Hematopoietic multipotent progenitor cell treated with erythropoietin and hydrocortisone succinate and interleukin-3 and kit ligand, for 4 days (in vitro differentiated cells): ENCODE data around the gene SLC5A9.

ENCODE experiments used
- DNase-seq: peaks from one replicate; pipeline ENCODE4 v3.0.0-alpha.2; 2015

Gene SLC5A9

GRCh38 chr1:48214820-48215219 is 7.7 kb upstream of the SLC5A9 start:
- no peak for DNase-seq

- DNase-seq: no peak
These were observed 7.3 kb upstream of the SLC5A9 start for GRCh38 chr1:48215222-48215621.

GRCh38 chr1:48215889-48216288 is 6.6 kb upstream of the SLC5A9 start:
- DNase-seq: no peak

- no peak for DNase-seq
These were observed 6.2 kb upstream of the SLC5A9 start for GRCh38 chr1:48216313-48216712.

DNA sequence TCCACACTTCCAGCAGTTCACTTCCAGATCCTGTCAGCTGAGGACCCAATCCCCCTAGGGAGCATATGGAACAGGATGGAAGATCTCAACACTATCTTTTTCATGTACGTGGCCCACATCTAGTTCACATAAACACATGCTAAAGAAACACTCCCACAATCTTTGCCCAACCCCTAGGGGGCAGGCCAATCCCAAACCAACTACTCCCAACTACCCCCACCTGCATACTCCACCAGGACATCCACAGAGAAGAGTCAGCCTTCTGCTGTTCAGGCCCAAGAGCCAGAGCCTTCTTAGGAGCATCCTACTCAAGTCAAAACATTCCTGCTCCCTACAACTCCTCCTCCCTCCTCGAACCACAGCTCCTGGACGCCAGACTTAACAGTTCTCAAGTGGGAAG is 5.6 kb upstream of the SLC5A9 start:
- no peak for DNase-seq

DNA sequence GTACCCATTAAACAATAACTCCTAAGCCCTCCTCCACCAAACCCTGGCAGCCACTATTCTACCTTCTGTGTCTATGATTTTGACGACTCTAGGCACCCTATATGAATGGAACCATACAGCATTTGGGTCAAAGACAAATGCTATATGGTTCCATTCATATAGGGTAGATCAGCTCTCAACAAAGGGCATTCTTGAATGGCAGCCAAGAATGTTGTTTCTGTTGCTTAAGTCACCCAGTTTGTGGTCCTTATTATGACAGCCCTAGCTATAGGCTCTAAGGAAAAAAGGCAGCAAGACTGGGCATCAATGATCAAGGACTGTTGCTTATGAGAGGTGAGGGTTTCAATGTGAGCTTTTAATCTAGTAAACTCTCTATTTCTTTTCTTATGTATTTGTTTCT is 4.7 kb upstream of the SLC5A9 start:
- DNase-seq: no peak

DNA sequence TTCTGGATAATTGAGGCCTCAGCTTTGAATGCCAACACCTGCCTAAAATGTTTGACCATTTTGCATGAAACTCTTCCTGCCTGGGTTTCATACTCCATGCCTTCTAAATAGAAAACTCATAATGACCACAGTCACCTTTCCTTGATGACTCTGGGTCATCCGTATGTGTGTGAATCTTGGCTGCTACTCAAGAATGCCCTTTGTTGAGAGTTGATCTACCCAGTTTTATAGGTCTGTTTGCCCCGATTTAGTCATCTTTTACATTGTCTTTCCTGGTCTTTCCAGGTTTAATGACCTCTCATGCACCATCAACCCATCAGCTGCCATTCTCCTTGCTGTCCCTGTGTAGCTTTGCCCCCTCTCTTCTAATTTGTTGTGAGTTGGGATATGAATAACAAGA is 2.7 kb upstream of the SLC5A9 start:
- no peak for DNase-seq

DNA sequence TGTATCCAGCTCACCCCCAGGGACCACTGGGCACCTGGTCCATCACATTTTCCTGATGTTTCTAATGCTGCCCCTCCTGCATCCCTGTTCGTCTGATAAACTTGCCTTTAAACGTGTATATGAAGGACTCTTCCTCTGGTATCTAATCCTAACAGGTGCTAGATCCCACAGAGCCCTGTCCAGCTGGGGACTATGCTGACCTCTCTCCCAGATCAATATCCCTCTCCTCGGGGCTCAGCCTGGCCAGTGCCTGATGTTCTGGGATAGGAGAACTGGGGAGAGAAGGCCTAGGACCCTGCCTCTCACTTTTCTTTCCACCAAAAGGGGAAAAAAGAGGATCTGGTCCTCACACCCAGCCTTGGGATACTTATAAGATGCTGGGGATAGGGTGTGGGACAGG is 1.4 kb upstream of the SLC5A9 start:
- no peak for DNase-seq

GRCh38 chr1:48221657-48222056 is 859 bp upstream of the SLC5A9 start:
- no peak for DNase-seq

- DNase-seq: no peak
These were observed 1.1 kb downstream of the SLC5A9 start for GRCh38 chr1:48223366-48224240.

GRCh38 chr1:48224791-48225190 is 2.3 kb downstream of the SLC5A9 start:
- no peak for DNase-seq

DNA sequence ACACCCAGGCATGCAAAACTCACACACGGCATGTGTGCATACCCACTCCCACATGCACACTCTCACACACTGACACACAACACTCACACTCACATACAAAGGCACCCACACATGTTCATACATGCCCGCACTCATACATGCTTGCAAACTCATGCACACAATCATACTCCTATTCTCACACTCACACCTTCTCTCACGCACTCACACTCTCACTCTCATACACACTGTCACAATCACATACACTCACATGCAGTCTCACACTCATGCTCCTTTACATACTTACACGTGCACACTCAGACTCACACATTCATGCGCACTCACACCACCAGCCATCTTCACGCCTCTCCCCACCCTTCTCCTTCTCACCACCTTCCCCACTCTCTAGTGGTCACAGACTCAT is 3.1 kb downstream of the SLC5A9 start:
- DNase-seq: no peak

DNA sequence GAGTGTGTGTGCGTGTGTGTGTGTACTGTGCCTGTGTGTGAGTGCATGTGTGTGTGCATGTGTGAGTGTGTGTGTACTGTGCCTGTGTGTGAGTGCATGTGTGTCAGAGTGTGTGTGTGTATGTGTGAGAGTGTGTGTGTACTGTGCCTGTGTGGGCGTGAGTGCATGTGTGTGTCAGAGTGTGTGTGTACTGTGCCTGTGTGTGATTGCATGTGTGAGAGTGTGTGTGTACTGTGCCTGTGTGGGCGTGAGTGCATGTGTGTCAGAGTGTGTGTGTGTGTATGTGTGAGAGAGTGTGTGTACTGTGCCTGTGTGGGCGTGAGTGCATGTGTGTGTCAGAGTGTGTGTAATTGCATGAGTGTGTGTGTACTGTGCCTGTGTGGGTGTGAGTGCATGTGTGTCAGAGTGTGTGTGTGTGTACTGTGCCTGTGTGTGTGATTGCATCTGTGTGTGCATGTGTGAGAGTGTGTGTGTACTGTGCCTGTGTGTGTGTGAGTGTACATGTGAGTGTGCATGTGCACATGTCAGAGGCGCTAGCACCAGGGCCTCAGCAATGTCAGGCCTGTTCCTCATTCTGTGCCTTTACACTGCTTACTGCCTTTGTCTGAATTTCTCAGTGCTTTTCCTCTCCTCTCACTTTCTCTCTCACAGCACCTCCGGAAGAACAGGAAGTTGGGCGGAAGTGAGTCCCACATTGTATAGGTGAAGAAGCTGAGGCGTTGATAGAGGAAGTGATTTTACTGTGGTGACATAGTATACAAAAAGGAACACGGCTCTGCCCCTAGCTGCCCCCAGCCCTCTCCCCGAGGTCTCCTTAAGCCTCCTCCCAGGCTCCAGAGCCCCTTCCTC is 4.9 kb downstream of the SLC5A9 start:
- DNase-seq: peak; percentile 43

- peak; percentile 21 for DNase-seq
These were observed 5.6 kb downstream of the SLC5A9 start for GRCh38 chr1:48228156-48228555.

GRCh38 chr1:48229317-48229716 is 6.8 kb downstream of the SLC5A9 start:
- DNase-seq: peak; percentile 9

DNA sequence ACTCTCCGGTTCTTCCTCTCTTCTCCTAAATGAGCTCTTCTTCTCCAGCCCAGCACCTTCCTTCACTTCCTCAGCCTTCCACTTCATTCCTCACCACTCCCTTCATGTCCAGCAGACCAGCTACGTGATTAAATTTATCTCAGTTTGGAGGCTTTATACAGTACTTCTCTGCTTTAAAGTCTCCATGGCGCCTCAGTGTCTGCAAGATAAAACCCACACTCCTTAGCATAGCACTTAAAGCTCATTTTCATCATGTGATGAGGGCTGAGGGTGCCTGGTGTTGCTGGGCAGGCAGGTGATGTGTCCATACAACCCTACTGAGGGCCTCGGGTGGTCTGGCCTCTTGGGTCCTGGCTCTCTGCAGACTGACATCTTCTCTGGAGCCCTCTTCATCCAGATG is 7.7 kb downstream of the SLC5A9 start:
- no peak for DNase-seq

DNA sequence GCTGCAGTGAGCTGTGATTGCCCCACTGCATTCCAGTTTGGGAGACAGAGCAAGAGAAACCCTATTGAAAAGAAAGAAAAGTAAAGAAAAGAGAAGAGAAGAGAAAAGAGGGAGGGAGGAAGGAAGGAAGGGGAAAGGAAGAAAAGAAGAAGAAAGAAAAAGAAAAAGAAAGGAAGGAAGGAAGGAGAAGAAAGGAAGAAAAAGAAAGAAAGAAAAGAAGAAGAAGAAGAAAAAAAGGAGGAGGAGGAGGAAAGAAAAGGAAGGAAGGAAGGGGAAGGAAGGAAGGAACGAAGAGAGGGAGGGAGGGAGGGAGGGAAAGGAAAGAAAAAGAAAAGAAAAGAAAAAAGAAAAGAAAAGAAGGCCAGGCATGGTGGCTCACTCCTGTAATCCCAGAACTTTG is 10.2 kb downstream of the SLC5A9 start:
- no peak for DNase-seq

- DNase-seq: no peak
These were observed 11.4 kb downstream of the SLC5A9 start for GRCh38 chr1:48233666-48234485.

DNA sequence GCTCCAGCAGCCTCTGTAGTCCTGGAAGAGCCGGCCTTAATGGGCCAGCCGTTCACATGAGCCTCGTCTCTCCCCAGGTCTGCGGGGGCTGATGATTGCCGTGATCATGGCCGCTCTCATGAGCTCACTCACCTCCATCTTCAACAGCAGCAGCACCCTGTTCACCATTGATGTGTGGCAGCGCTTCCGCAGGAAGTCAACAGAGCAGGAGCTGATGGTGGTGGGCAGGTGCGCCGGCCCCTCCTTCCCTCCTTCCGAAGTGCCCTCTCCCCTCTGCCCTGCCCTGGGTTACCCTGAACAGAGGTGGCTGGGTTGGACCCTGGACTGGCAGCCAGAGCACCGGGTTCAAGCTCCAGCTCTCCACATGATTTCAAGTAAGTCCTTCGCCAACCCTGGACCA is 13.1 kb downstream of the SLC5A9 start:
- DNase-seq: no peak

GRCh38 chr1:48236716-48237470 is 14.4 kb downstream of the SLC5A9 start:
- peak; percentile 65 for DNase-seq

GRCh38 chr1:48242141-48242736 is 19.7 kb downstream of the SLC5A9 start:
- peak; percentile 34 for DNase-seq

DNA sequence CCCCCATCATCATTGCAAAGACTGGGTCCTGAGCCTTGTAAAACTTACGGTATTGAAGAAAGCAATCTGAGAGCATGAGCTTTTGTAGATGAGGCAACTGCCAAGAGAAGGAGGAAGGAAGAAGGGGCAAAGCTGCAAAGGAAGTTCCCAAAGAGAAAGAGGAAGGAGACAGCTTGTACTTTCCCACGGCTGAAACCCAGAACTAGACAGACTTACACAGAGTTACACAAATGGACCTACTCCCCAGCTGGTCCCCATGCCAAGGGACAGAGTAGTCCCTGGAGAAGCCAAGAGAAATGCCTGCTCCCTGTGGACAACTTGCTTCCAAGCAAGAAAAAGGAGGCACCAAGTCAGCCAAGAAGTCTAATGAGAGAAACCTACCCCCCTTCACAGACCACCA is 22.6 kb downstream of the SLC5A9 start:
- DNase-seq: peak; percentile 79
